Activated T-helper 1 cell treated with anti-CD3 and anti-CD28 coated beads, Interleukin-12 subunit alpha, Interleukin-12 subunit beta, Interleukin-2, Interleukin-4 antibody, amounts not matched to agents 30 ng/mL and 10 ng/mL and 1 ng/mL, durations not matched to agents 14 hours and 24 hours and 36 hours (primary cell): ENCODE results near the gene PELO. TPM values are rescaled to one million over a fixed set of nuclear protein-coding genes. Genes with fewer than 3 reads are reported as not detected.
"Not testable (repeated sequence)": the region's sequence is repeated elsewhere in the genome, so short reads cannot be mapped to it uniquely, and the experiment has no call there.

Experiments used
- DNase-seq: peaks from one replicate; pipeline ENCODE4 v3.0.0; 2021; ENCODE audit warnings: low spot score
- H3K27ac Mint-ChIP-seq: one replicate; pipeline ENCODE4 v1.8.0; 2021; ENCODE audit warnings: mild to moderate bottlenecking, mixed read lengths
- H3K27me3 Mint-ChIP-seq: one replicate; pipeline ENCODE4 v1.8.0; 2022; ENCODE audit warnings: mild to moderate bottlenecking, moderate library complexity, mixed read lengths; ENCODE audit not compliant: insufficient read depth
- H3K36me3 Mint-ChIP-seq: one replicate; pipeline ENCODE4 v1.8.0; 2021; ENCODE audit warnings: low read depth, mixed read lengths
- H3K4me1 Mint-ChIP-seq: one replicate; pipeline ENCODE4 v1.8.0; 2021; ENCODE audit warnings: low read depth, mixed read lengths
- H3K4me3 Mint-ChIP-seq: one replicate; pipeline ENCODE4 v1.8.0; 2021; ENCODE audit warnings: mild to moderate bottlenecking, moderate library complexity, mixed read lengths
- H3K9me3 Mint-ChIP-seq: one replicate; pipeline ENCODE4 v1.8.0; 2021; ENCODE audit warnings: mixed read lengths
- intact Hi-C: fragments of 100-400 bp; cut with micrococcal nuclease; formaldehyde crosslinking; loops from one replicate; pipeline ENCODE4 v1.15.1; 2024
- total RNA-seq: library from RNA; stranded (reverse); gene quantifications from 2 replicates; pipeline ENCODE4 v1.2.3, GENCODE V29; 2022

PELO gene, protein sequence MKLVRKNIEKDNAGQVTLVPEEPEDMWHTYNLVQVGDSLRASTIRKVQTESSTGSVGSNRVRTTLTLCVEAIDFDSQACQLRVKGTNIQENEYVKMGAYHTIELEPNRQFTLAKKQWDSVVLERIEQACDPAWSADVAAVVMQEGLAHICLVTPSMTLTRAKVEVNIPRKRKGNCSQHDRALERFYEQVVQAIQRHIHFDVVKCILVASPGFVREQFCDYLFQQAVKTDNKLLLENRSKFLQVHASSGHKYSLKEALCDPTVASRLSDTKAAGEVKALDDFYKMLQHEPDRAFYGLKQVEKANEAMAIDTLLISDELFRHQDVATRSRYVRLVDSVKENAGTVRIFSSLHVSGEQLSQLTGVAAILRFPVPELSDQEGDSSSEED
- 19.4 and 20.0 TPM in 2 replicates for total RNA-seq

- Mint-ChIP-seq H3K36me3 (peaks cover 5% of the 10 kb centered on the region), H3K27me3 (peaks cover 15% of the 10 kb centered on the region), H3K4me3 (peak within 1 kb of the TSS; percentile 91), H3K27ac (peak within 1 kb of the TSS; percentile 32), H3K9me3 (no peaks in the 10 kb centered on the region), H3K4me1 (peaks cover 33% of the 10 kb centered on the region)
- intact Hi-C loops = loop anchor here (1.0 to 5.0 kb wide), 8 partner anchors 12 to 127 kb away; no protein-coding TSS in a partner anchor
- DNase-seq = peak; percentile 32
Measured at GRCh38 chr5:52787600-52788504, at the start of gene PELO, which contains the start of gene ITGA1. PELO (plus strand) TSS chr5:52787916; CDS start chr5:52800395, 12,479 bp downstream. ITGA1 (plus strand) TSS chr5:52787916; CDS start chr5:52788354, 438 bp downstream.

DNA sequence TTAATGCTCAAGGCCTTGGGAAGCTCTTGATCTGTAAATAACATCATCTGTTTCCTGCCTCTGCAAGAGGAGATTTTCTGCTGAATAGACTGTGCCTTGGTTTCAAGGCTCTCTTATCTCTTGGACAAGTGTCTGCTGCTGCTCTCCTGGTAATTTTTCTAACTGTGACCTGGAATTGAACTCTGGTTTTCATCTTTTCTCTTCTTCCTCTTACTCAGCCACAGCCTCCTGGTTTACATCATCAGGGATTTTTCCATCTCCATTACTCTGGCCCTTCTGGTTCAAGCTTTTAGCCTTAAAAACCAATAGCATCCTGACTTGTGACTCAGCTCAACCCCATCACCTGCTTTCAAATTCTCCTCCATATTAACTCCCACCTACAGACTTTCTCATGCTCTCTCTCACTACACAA, 49.6 kb upstream of the PELO start:
- H3K4me1 Mint-ChIP-seq = peaks cover 44% of the 10 kb centered on the region
- H3K36me3 Mint-ChIP-seq = peaks cover 8% of the 10 kb centered on the region
- H3K27ac Mint-ChIP-seq = peak overlapping the region; percentile 67
- DNase-seq = no peak
- peaks cover 12% of the 10 kb centered on the region for H3K9me3 Mint-ChIP-seq
- no peaks in the 10 kb centered on the region for H3K27me3 Mint-ChIP-seq
- peak overlapping the region; percentile 20 for H3K4me3 Mint-ChIP-seq
- intact Hi-C loops = no loop called here

DNA sequence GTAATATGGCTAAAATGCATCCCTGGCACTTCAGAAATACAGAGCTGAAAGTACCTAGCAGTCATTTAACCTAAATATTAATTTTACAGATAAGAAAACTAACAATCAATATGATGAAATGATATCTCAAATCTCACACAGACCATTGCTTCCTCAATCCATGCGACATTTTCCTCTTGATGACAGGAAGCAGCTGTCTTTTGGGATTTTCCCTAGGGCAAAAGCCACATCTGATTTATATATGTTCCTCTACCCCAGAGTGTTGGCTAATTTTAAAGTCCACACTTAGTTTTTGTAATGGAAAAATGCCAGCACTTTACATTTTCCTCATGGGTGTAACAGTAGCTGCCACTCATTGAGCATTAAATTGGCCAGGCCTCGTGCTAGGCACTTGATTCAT, 47.7 kb upstream of the PELO start:
- intact Hi-C loops = loop anchor here (5.0 kb wide), 1 partner anchor 327 kb away; no protein-coding TSS in a partner anchor
- no peak for DNase-seq
- Mint-ChIP-seq H3K36me3 (peaks cover 8% of the 10 kb centered on the region), H3K4me3 (no peak overlapping the region), H3K9me3 (peaks cover 12% of the 10 kb centered on the region), H3K4me1 (peaks cover 62% of the 10 kb centered on the region), H3K27me3 (no peaks in the 10 kb centered on the region), H3K27ac (no peak overlapping the region)

DNA sequence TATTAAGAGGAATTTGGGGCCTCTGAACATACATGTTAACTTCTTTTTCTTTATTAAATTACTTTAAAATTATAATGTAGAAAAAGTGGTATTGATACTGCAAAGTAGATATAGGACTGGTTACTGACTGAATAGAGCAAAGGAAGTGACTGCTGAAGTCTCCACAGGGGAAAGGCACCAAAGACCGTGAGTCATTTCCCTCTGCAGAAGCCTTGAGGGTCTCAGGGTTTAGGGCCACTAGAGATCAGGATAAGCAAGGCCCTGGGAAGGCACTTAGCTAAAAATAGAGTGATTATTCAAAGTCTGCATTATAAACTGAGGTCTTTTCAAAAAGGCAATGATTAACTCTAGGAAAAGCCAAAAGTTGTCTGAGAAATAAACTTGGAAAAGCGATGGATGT, 44.7 kb upstream of the PELO start:
- H3K36me3 Mint-ChIP-seq = peaks cover 13% of the 10 kb centered on the region
- peaks cover 79% of the 10 kb centered on the region for H3K4me1 Mint-ChIP-seq
- peak overlapping the region; percentile 66 for H3K4me3 Mint-ChIP-seq
- peak overlapping the region; percentile 78 for H3K27ac Mint-ChIP-seq
- peaks cover 10% of the 10 kb centered on the region for H3K9me3 Mint-ChIP-seq
- DNase-seq = no peak
- H3K27me3 Mint-ChIP-seq = no peaks in the 10 kb centered on the region
- intact Hi-C loops = loop anchor here (1.0 to 5.0 kb wide), 5 partner anchors 17 to 324 kb away; no protein-coding TSS in a partner anchor

DNA sequence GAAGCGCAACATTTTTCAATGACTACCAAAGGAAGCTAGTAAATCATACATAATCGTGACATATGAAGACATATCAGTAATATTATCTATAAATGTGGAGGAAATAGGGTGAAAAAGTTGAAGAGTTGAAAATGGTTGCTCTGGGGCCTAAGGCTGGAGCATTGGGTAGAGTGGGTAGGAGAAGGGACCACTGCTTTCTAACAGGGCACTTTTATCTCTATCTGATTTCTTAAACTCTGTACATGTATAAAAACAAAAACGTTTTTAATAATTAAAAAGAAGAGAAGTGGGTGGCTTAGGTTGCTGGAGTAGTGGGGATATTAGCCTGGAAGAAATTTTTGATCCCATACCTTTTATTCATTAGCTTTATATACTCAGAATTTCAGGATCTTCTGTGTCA, 44.2 kb upstream of the PELO start:
- intact Hi-C loops = loop anchor here (1.0 to 5.0 kb wide), 5 partner anchors 17 to 324 kb away; no protein-coding TSS in a partner anchor
- peaks cover 12% of the 10 kb centered on the region for H3K36me3 Mint-ChIP-seq
- H3K9me3 Mint-ChIP-seq = peaks cover 5% of the 10 kb centered on the region
- H3K4me3 Mint-ChIP-seq = peak overlapping the region; percentile 66
- peaks cover 79% of the 10 kb centered on the region for H3K4me1 Mint-ChIP-seq
- no peak for DNase-seq
- H3K27me3 Mint-ChIP-seq = no peaks in the 10 kb centered on the region
- peak overlapping the region; percentile 78 for H3K27ac Mint-ChIP-seq

- intact Hi-C loops = loop anchor here (1.0 to 5.0 kb wide), 7 partner anchors 16 to 323 kb away; no protein-coding TSS in a partner anchor
- peak overlapping the region; percentile 78 for H3K27ac Mint-ChIP-seq
- peak; percentile 66 for DNase-seq
- H3K36me3 Mint-ChIP-seq = peaks cover 12% of the 10 kb centered on the region
- H3K4me1 Mint-ChIP-seq = peaks cover 80% of the 10 kb centered on the region
- H3K4me3 Mint-ChIP-seq = peak overlapping the region; percentile 49
- H3K27me3 Mint-ChIP-seq = no peaks in the 10 kb centered on the region
- H3K9me3 Mint-ChIP-seq = peaks cover 5% of the 10 kb centered on the region
Measured at GRCh38 chr5:52743970-52744369, 43.7 kb upstream of the PELO start.

- not testable (repeated sequence) for H3K4me3 Mint-ChIP-seq, DNase-seq, H3K9me3 Mint-ChIP-seq, H3K27me3 Mint-ChIP-seq, H3K27ac Mint-ChIP-seq
- intact Hi-C loops = loop anchor here (1.0 to 5.0 kb wide), 4 partner anchors 26 to 322 kb away; partner anchors contain the start of genes ITGA1 and PELO
- Mint-ChIP-seq H3K4me1 (peaks cover 80% of the 10 kb centered on the region), H3K36me3 (peaks cover 12% of the 10 kb centered on the region)
Measured at GRCh38 chr5:52744867-52745458, 42.8 kb upstream of the PELO start.

- intact Hi-C loops = loop anchor here (5.0 kb wide), 1 partner anchor 41 kb away; the partner anchor contains the start of genes ITGA1 and PELO
- peaks cover 11% of the 10 kb centered on the region for H3K36me3 Mint-ChIP-seq
- peaks cover 75% of the 10 kb centered on the region for H3K4me1 Mint-ChIP-seq
- no peak overlapping the region for H3K4me3 Mint-ChIP-seq
- peaks cover 2% of the 10 kb centered on the region for H3K9me3 Mint-ChIP-seq
- no peak overlapping the region for H3K27ac Mint-ChIP-seq
- DNase-seq = no peak
- H3K27me3 Mint-ChIP-seq = peaks cover 4% of the 10 kb centered on the region
Measured at GRCh38 chr5:52746539-52746938, 41.2 kb upstream of the PELO start.

GRCh38 chr5:52748590-52748989, 39.1 kb upstream of the PELO start:
- Mint-ChIP-seq H3K9me3 (no peaks in the 10 kb centered on the region), H3K36me3 (peaks cover 10% of the 10 kb centered on the region), H3K4me3 (no peak overlapping the region), H3K27me3 (peaks cover 6% of the 10 kb centered on the region), H3K27ac (peak overlapping the region; percentile 52), H3K4me1 (peaks cover 56% of the 10 kb centered on the region)
- DNase-seq = no peak
- intact Hi-C loops = loop anchor here (1.0 to 5.0 kb wide), 5 partner anchors 13 to 260 kb away; partner anchors contain the start of genes ITGA1 and PELO

GRCh38 chr5:52749666-52750065, 38.0 kb upstream of the PELO start:
- no peak for DNase-seq
- no peak overlapping the region for H3K4me3 Mint-ChIP-seq
- no peak overlapping the region for H3K27ac Mint-ChIP-seq
- peaks cover 6% of the 10 kb centered on the region for H3K27me3 Mint-ChIP-seq
- H3K36me3 Mint-ChIP-seq = peaks cover 8% of the 10 kb centered on the region
- no peaks in the 10 kb centered on the region for H3K9me3 Mint-ChIP-seq
- intact Hi-C loops = loop anchor here (2.0 to 5.0 kb wide), 2 partner anchors 38 to 41 kb away; partner anchors contain the start of genes ITGA1 and PELO
- H3K4me1 Mint-ChIP-seq = peaks cover 47% of the 10 kb centered on the region

- Mint-ChIP-seq H3K27ac (no peak overlapping the region), H3K36me3 (peaks cover 4% of the 10 kb centered on the region), H3K4me1 (peaks cover 32% of the 10 kb centered on the region), H3K4me3 (no peak overlapping the region), H3K9me3 (no peaks in the 10 kb centered on the region), H3K27me3 (peaks cover 6% of the 10 kb centered on the region)
- intact Hi-C loops = no loop called here
- DNase-seq = no peak
Measured at GRCh38 chr5:52751137-52751536, 36.6 kb upstream of the PELO start.

GRCh38 chr5:52754051-52754450, 33.7 kb upstream of the PELO start:
- H3K4me1 Mint-ChIP-seq = peaks cover 11% of the 10 kb centered on the region
- DNase-seq = no peak
- H3K36me3 Mint-ChIP-seq = peaks cover 4% of the 10 kb centered on the region
- no peaks in the 10 kb centered on the region for H3K9me3 Mint-ChIP-seq
- H3K4me3 Mint-ChIP-seq = no peak overlapping the region
- H3K27me3 Mint-ChIP-seq = peaks cover 6% of the 10 kb centered on the region
- intact Hi-C loops = no loop called here
- no peak overlapping the region for H3K27ac Mint-ChIP-seq
